K562 (cell line): ENCODE data around the gene TMEM63C. TPM values are rescaled to one million over a fixed set of nuclear protein-coding genes. Genes with fewer than 3 reads are reported as not detected.

Experiments
- ATAC-seq: fragments of 200-7000 bp; cut with Tn5 transposase; 3 replicates; pipeline ENCODE4 v1.9.1; 2020; ENCODE audit warnings: moderate library complexity
- BruUV-seq: library from RNA; stranded (reverse); fragments of 400-500 nt; replicated peaks from 2 replicates; lab custom pipeline; 2021; lab: Mats Ljungman, UMichigan
- CTCF ChIA-PET: fragments of 300-600 bp; formaldehyde crosslinking; extraction: SDS; loops from one replicate; lab custom pipeline; 2021; ENCODE audit warnings: low intra/inter-chr PET ratio; lab: Yijun Ruan, JAX
- POLR2A ChIA-PET: fragments of 300-600, 350-650 bp; sonication (Branson Sonifier 250); formaldehyde crosslinking; extraction: SDS; loops from one replicate; lab custom pipeline; 2021; ENCODE audit warnings: antibody characterized with exemption, inconsistent platforms; lab: Yijun Ruan, JAX
- DNase-seq, 4 experiments: peaks; one replicate each; pipeline versions ENCODE4 v3.0.0 to v3.0.0-alpha.2; 2011 to 2018; ENCODE audit warnings: low spot score in 3 of 4, mixed read lengths in 3 of 4; ENCODE audit errors: extremely low read depth in 1 of 4
- FAIRE-seq: peaks from 2 replicates; lab custom pipeline; 2011; peaks lifted over from hg19 to GRCh38; lab: Jason Lieb, UNC
- H2AFZ ChIP-seq: 2 replicates; pipeline ENCODE4 v1.6.0; 2011; ENCODE audit warnings: low read depth, low read length, control low read depth, inconsistent platforms
- H3K27ac ChIP-seq: fragments of 200-600 bp; 3 replicates; pipeline ENCODE4 v1.8.0; 2011; ENCODE audit warnings: low read depth, mild to moderate bottlenecking, control low read depth, inconsistent platforms, low read length, moderate library complexity, mixed read lengths; ENCODE audit errors: extremely low read depth
- H3K27me3 ChIP-seq, 2 experiments: fragments of 300-600 bp in 1 of 2; 2 replicates in 1 of 2; 3 replicates in 1 of 2; pipeline versions ENCODE4 v1.6.0 to v1.8.0; 2011; ENCODE audit warnings: inconsistent platforms in 2 of 2, low read length in 2 of 2, mild to moderate bottlenecking in 1 of 2, mixed read lengths in 1 of 2, moderate library complexity in 1 of 2; ENCODE audit not compliant: control insufficient read depth in 2 of 2, insufficient read depth in 2 of 2
- H3K36me3 ChIP-seq: fragments of 300-600 bp; 3 replicates; pipeline ENCODE4 v1.8.0; 2011; ENCODE audit warnings: mild to moderate bottlenecking, low read length, inconsistent platforms; ENCODE audit not compliant: control insufficient read depth, insufficient read depth
- H3K4me1 ChIP-seq, 2 experiments: fragments of 200-600 bp in 1 of 2; replicated peaks in 1 of 2; 2 replicates in 1 of 2; 3 replicates in 1 of 2; pipeline versions ENCODE4 v1.5.1 to v1.8.0; 2011; ENCODE audit warnings: inconsistent platforms in 2 of 2, low read length in 2 of 2, mild to moderate bottlenecking in 1 of 2, mixed read lengths in 1 of 2, moderate library complexity in 1 of 2; ENCODE audit not compliant: control insufficient read depth in 2 of 2, insufficient read depth in 2 of 2
- H3K4me2 ChIP-seq: 2 replicates; pipeline ENCODE4 v1.6.1; 2011; ENCODE audit warnings: low read length, control low read depth, inconsistent platforms, mixed read lengths; ENCODE audit not compliant: insufficient read depth
- H3K4me3 ChIP-seq: fragments of 200-600 bp; sonication (generic), shearing (Covaris generic); 2 replicates; pipeline ENCODE4 v1.5.1; 2016; ENCODE audit warnings: control low read depth, inconsistent platforms
- H3K79me2 ChIP-seq: fragments of 200-600 bp; 3 replicates; pipeline ENCODE4 v1.8.0; 2011; ENCODE audit warnings: low read length, inconsistent platforms; ENCODE audit not compliant: control insufficient read depth, insufficient read depth
- H3K9ac ChIP-seq, 2 experiments: 2 replicates each; pipeline versions ENCODE4 v1.6.0 to v1.6.1; 2011; ENCODE audit warnings: low read depth in 2 of 2, low read length in 2 of 2, control low read depth in 1 of 2, inconsistent platforms in 1 of 2, mild to moderate bottlenecking in 1 of 2, mixed read lengths in 1 of 2; ENCODE audit not compliant: insufficient read depth in 1 of 2
- H3K9me1 ChIP-seq: one replicate; pipeline ENCODE4 v1.6.0; 2011; ENCODE audit warnings: inconsistent platforms, mild to moderate bottlenecking, low read length, moderate library complexity; ENCODE audit not compliant: control insufficient read depth, insufficient read depth
- H3K9me3 ChIP-seq: replicated peaks from 2 replicates; pipeline ENCODE4 v1.5.1; 2011; ENCODE audit warnings: low read depth, low read length, inconsistent platforms; ENCODE audit not compliant: control insufficient read depth, insufficient read depth
- H4K20me1 ChIP-seq: replicated peaks from 2 replicates; pipeline ENCODE4 v1.6.1; 2011; ENCODE audit warnings: low read length, inconsistent platforms, mixed read lengths; ENCODE audit not compliant: control insufficient read depth, insufficient read depth
- CLOCK ChIP-seq: fragments of 250-450 bp; sonication (Bioruptor Pico); IDR thresholded peaks from 2 replicates; pipeline ENCODE4 v1.4.0; 2020; ENCODE audit warnings: mild to moderate bottlenecking, moderate library complexity, borderline replicate concordance
- CTCFL ChIP-seq: IDR thresholded peaks from 2 replicates; pipeline ENCODE4 v1.6.1; 2011; ENCODE audit warnings: borderline replicate concordance, low read depth, mild to moderate bottlenecking, moderate library complexity, low read length; ENCODE audit not compliant: insufficient read depth, poor library complexity, severe bottlenecking
- DIDO1 ChIP-seq: fragments of 450-650 bp; IDR thresholded peaks from 2 replicates; pipeline ENCODE4 v1.6.1; 2016; ENCODE audit warnings: low read depth, missing biosample characterization, missing genetic modification characterization
- EWSR1 ChIP-seq: fragments of 450-650 bp; IDR thresholded peaks from 2 replicates; pipeline ENCODE4 v1.6.1; 2018; ENCODE audit warnings: borderline replicate concordance, mild to moderate bottlenecking, low read depth, moderate library complexity; ENCODE audit not compliant: partially characterized antibody
- FOXJ3 ChIP-seq: sonication (generic); formaldehyde crosslinking; IDR thresholded peaks from 2 replicates; pipeline ENCODE4 v1.4.0; 2020; ENCODE audit warnings: mild to moderate bottlenecking, missing genetic modification reagents
- JUN ChIP-seq, 2 experiments: sonication (generic) in 1 of 2; formaldehyde crosslinking in 1 of 2; IDR thresholded peaks; 2 replicates each; pipeline versions ENCODE4 v1.6.1 to v1.8.0; 2012 to 2022; ENCODE audit warnings: borderline replicate concordance in 2 of 2, mild to moderate bottlenecking in 2 of 2, improper control_type of control experiment in 1 of 2, low read depth in 1 of 2, low read length in 1 of 2, missing genetic modification reagents in 1 of 2
- KLF1 ChIP-seq: fragments of 450-650 bp; IDR thresholded peaks from 2 replicates; pipeline ENCODE4 v1.6.1; 2016; ENCODE audit warnings: missing genetic modification characterization, missing compliant biosample characterization
- LEF1 ChIP-seq: fragments of 450-650 bp; IDR thresholded peaks from 2 replicates; pipeline ENCODE4 v1.6.1; 2016; ENCODE audit warnings: mild to moderate bottlenecking
- MEIS2 ChIP-seq: fragments of 450-650 bp; IDR thresholded peaks from 2 replicates; pipeline ENCODE4 v1.6.1; 2014; ENCODE audit warnings: mild to moderate bottlenecking; ENCODE audit not compliant: partially characterized antibody
- RBFOX2 ChIP-seq: fragments of 200-400 bp; formaldehyde crosslinking; IDR thresholded peaks from 2 replicates; pipeline ENCODE4 v1.6.1; 2017; ENCODE audit warnings: low read depth, mild to moderate bottlenecking, low read length, moderate library complexity
- TEAD1 ChIP-seq, 2 experiments: fragments of 450-650 bp in 1 of 2; sonication (generic) in 1 of 2; formaldehyde crosslinking; IDR thresholded peaks; 2 replicates each; pipeline versions ENCODE4 v1.4.0 to v1.8.0; 2020 to 2022; ENCODE audit warnings: mild to moderate bottlenecking in 2 of 2, missing genetic modification reagents in 1 of 2
- ZNF57 ChIP-seq: fragments of 450-650 bp; formaldehyde crosslinking; IDR thresholded peaks from 2 replicates; pipeline ENCODE4 v1.4.0; 2020; ENCODE audit warnings: mild to moderate bottlenecking, moderate library complexity
- ZZZ3 ChIP-seq: fragments of 450-650 bp; IDR thresholded peaks from 2 replicates; pipeline ENCODE4 v1.6.1; 2016; ENCODE audit warnings: antibody characterized with exemption, mild to moderate bottlenecking, moderate library complexity
- WGBS: fragments of 100-300 bp; shearing (Covaris generic); methylation state at CpG from one replicate; pipeline ENCODE4 v1.1.6; 2016; ENCODE audit warnings: low coverage, mixed read lengths; ENCODE audit not compliant: insufficient coverage; ENCODE audit errors: missing lambda C conversion rate; 5-methylcytosine and 5-hydroxymethylcytosine counted together
- in situ Hi-C: fragments of 300-500 bp; cut with MboI; formaldehyde crosslinking; loops from 4 replicates; pipeline ENCODE4 v1.15.0; 2018; ENCODE audit warnings: inconsistent platforms, mixed read lengths
- intact Hi-C: fragments of 100-400 bp; cut with micrococcal nuclease; formaldehyde crosslinking; loops from 2 replicates; pipeline ENCODE4 v1.14.2; 2022
- polyA plus RNA-seq, 8 experiments: library from polyadenylated mRNA; depleted of rRNA in 4 of 8; stranded (reverse) in 5 of 8; unstranded in 3 of 8; fragments of >200 nt; fragmentation: Nextera tagmentation in 2 of 8; fragmentation: Illumina TruSeq in 1 of 8; extraction: Ambion mirVana in 2 of 8; extraction: Trizol in 1 of 8; gene quantifications; 2 replicates each; pipeline versions ENCODE4 v1.2.1 to v1.2.3, GENCODE V29; 2011 to 2014; ENCODE audit warnings: inconsistent platforms in 1 of 8, missing spikeins in 1 of 8
- total RNA-seq, 7 experiments: library from RNA; depleted of rRNA in 6 of 7; stranded (reverse); fragments of >200 nt in 6 of 7; fragmentation: Illumina TruSeq in 2 of 7; extraction: Trizol in 2 of 7; gene quantifications; 2 replicates each; pipeline versions ENCODE4 v1.2.1 to v1.2.3, GENCODE V29; 2011 to 2021; ENCODE audit warnings: low replicate concordance in 1 of 7

TMEM63C gene
- total and polyA plus RNA-seq, 9 of the 15 experiments (the other 6 are each of a cell fraction or from before 2014, with no cell fraction given): 0.07 TPM; not detected in 8

GRCh38 chr14:77302926-77303325 is 121.3 kb downstream of the TMEM63C start:
- peak; percentile 54 for ATAC-seq
- in situ Hi-C loops (no loop called here), intact Hi-C loops (loop anchor here (5.0 kb wide), 2 partner anchors 154 to 249 kb away; partner anchors contain the start of genes AHSA1 and VIPAS39)
- no peak overlapping the region for H3K4me2 ChIP-seq
- H2AFZ ChIP-seq: no peak overlapping the region
- H4K20me1 ChIP-seq: no peaks in the 10 kb centered on the region
- peak; percentile 14 to 36 (median 22) for DNase-seq
- peaks cover 0 to 5% of the 10 kb centered on the region in 2 experiments; a peak in 2 of 5 replicates for H3K4me1 ChIP-seq
- H3K9me1 ChIP-seq: no peaks in the 10 kb centered on the region
- FAIRE-seq: no peak
- H3K27ac ChIP-seq: peak overlapping the region; percentile 40; the same call in 1 of the 3 replicates
- H3K36me3 ChIP-seq: peaks cover 18% of the 10 kb centered on the region; the same call in 2 of the 3 replicates
- no peak overlapping the region for H3K9ac ChIP-seq
- WGBS: 75% methylated on average over 2 of the region's 5 CpGs
- H3K4me3 ChIP-seq: no peak overlapping the region
- no peaks in the 10 kb centered on the region for H3K9me3 ChIP-seq
- ChIA-PET CTCF (no interaction called here), POLR2A (interaction anchor here (0.8 to 2.6 kb wide), 3 partner anchors 13 to 156 kb away, joined by 3 to 10 read pairs (median 6); partner anchors contain the start of gene VIPAS39)
- BruUV-seq: no TSS peak
- H3K79me2 ChIP-seq: no peaks in the 10 kb centered on the region
- no peaks in the 10 kb centered on the region for H3K27me3 ChIP-seq
- TF ChIP-seq ZZZ3 (no peak), MEIS2 (peak; percentile 59), RBFOX2 (no peak), EWSR1 (no peak), CTCFL (no peak), LEF1 (no peak), KLF1 (tag) (no peak), CLOCK (CRISPR knock-in tag) (no peak), DIDO1 (tag) (no peak), TEAD1 (CRISPR knock-in tag; IDR thresholded peaks at IDR 0.05) (no peak), JUN (IDR thresholded peaks at IDR 0.05; ENCODE audit: borderline replicate concordance, low read depth, low read length) (peak; percentile 37; the same call in 1 of the 2 replicates), JUN (CRISPR knock-in tag; IDR thresholded peaks at IDR 0.05; ENCODE audit: borderline replicate concordance) (no peak), FOXJ3 (CRISPR knock-in tag) (no peak), ZNF57 (no peak)
